HCT116 (cell line): ENCODE results near the gene CCDC158. TPM values are rescaled to one million over a fixed set of nuclear protein-coding genes. Genes with fewer than 3 reads are reported as not detected.

Source experiments
- ATAC-seq: fragments of 200-7000 bp; cut with Tn5 transposase; 2 replicates; pipeline ENCODE4 v1.9.1; 2020; ENCODE audit warnings: mild to moderate bottlenecking, moderate library complexity
- BruUV-seq: library from RNA; stranded (reverse); fragments of 400-500 nt; replicated peaks from 2 replicates; lab custom pipeline; 2021; lab: Mats Ljungman, UMichigan
- CTCF ChIA-PET: fragments of 300-600 bp; sonication (Branson Sonifier 250); formaldehyde crosslinking; loops from one replicate; lab custom pipeline; 2021; ENCODE audit warnings: antibody characterized with exemption; lab: Charles Lee
- POLR2A ChIA-PET: fragments of 300-600, 350-600 bp; sonication (Branson Sonifier 250); formaldehyde crosslinking; loops from one replicate; lab custom pipeline; 2021; ENCODE audit warnings: antibody characterized with exemption; lab: Charles Lee
- RAD21 ChIA-PET, 2 experiments: fragments of 300-600 bp; sonication (Branson Sonifier 250); formaldehyde crosslinking; loops; one replicate each; lab custom pipeline; 2023; ENCODE audit warnings: low total read pairs in 2 of 2; ENCODE audit not compliant: uncharacterized antibody in 2 of 2, unreplicated experiment in 2 of 2, low non-redundant PET in 1 of 2; lab: Charles Lee
- DNase-seq: peaks from one replicate; pipeline ENCODE4 v3.0.0-alpha.2; 2010; ENCODE audit warnings: low read depth, low spot score
- H2AFZ ChIP-seq: fragments of 200-600 bp; shearing (Covaris generic), sonication (generic); 2 replicates; pipeline ENCODE4 v1.6.1; 2017; ENCODE audit warnings: low read depth, mixed run types, mixed read lengths, antibody characterized with exemption, low read length; ENCODE audit not compliant: poor library complexity, severe bottlenecking
- H3K27ac ChIP-seq: 2 replicates; pipeline ENCODE4 v1.5.1; 2012; ENCODE audit warnings: low read depth, low read length
- H3K27me3 ChIP-seq: fragments of 200-600 bp; sonication (generic); 2 replicates; pipeline ENCODE4 v1.6.1; 2016; ENCODE audit warnings: mixed run types, low read length, mixed read lengths; ENCODE audit not compliant: insufficient read depth
- H3K36me3 ChIP-seq, 2 experiments: fragments of 200-500 bp in 1 of 2; fragments of 200-600 bp in 1 of 2; sonication (Bioruptor generic) in 1 of 2; sonication (generic) in 1 of 2; 2 replicates each; pipeline versions ENCODE4 v1.5.1 to v1.6.1; 2014 to 2016; ENCODE audit warnings: low read length in 2 of 2, inconsistent platforms in 1 of 2, mixed read lengths in 1 of 2, mixed run types in 1 of 2; ENCODE audit not compliant: insufficient read depth in 2 of 2, control insufficient read depth in 1 of 2
- H3K4me1 ChIP-seq, 2 experiments: fragments of 200-600 bp in 1 of 2; sonication (generic) in 1 of 2; 2 replicates each; pipeline versions ENCODE4 v1.5.1 to v1.6.1; 2012 to 2017; ENCODE audit warnings: low read length in 2 of 2, inconsistent platforms in 1 of 2, mild to moderate bottlenecking in 1 of 2, mixed read lengths in 1 of 2, mixed run types in 1 of 2, moderate library complexity in 1 of 2; ENCODE audit not compliant: insufficient read depth in 2 of 2, control insufficient read depth in 1 of 2
- H3K4me2 ChIP-seq: fragments of 200-600 bp; sonication (generic); 2 replicates; pipeline ENCODE4 v1.6.1; 2017; ENCODE audit warnings: mixed run types, low read length, mixed read lengths
- H3K4me3 ChIP-seq, 2 experiments: fragments of 200-600 bp in 1 of 2; sonication (generic) in 1 of 2; replicated peaks in 1 of 2; 2 replicates each; pipeline ENCODE4 v1.5.1; 2011 to 2016; ENCODE audit warnings: low read length in 2 of 2, control low read depth in 1 of 2, low read depth in 1 of 2, mild to moderate bottlenecking in 1 of 2, mixed read lengths in 1 of 2, mixed run types in 1 of 2
- H3K79me2 ChIP-seq: fragments of 200-600 bp; sonication (generic); 2 replicates; pipeline ENCODE4 v1.6.1; 2017; ENCODE audit warnings: mild to moderate bottlenecking, mixed run types, low read length, moderate library complexity, mixed read lengths; ENCODE audit not compliant: insufficient read depth
- H3K9ac ChIP-seq: fragments of 200-600 bp; sonication (generic); 2 replicates; pipeline ENCODE4 v1.6.1; 2016; ENCODE audit warnings: low read length, mixed read lengths
- H3K9me2 ChIP-seq: fragments of 200-600 bp; sonication (generic), shearing (Covaris generic); 2 replicates; pipeline ENCODE4 v1.6.1; 2017; ENCODE audit warnings: mixed run types, mild to moderate bottlenecking, moderate library complexity; ENCODE audit not compliant: insufficient read depth
- H3K9me3 ChIP-seq, 2 experiments: fragments of 200-500 bp in 1 of 2; fragments of 200-600 bp in 1 of 2; sonication (Bioruptor generic) in 1 of 2; sonication (generic) in 1 of 2; 2 replicates each; pipeline ENCODE4 v1.6.1; 2014 to 2017; ENCODE audit warnings: low read length in 2 of 2, mixed read lengths in 2 of 2, inconsistent platforms in 1 of 2, low read depth in 1 of 2, mild to moderate bottlenecking in 1 of 2, mixed run types in 1 of 2, moderate library complexity in 1 of 2; ENCODE audit not compliant: control insufficient read depth in 1 of 2, insufficient read depth in 1 of 2
- H4K20me1 ChIP-seq: fragments of 200-600 bp; sonication (generic), shearing (Covaris generic); 2 replicates; pipeline ENCODE4 v1.6.1; 2017; ENCODE audit warnings: mixed run types, mild to moderate bottlenecking, moderate library complexity; ENCODE audit not compliant: insufficient read depth
- CEBPB ChIP-seq: IDR thresholded peaks from 2 replicates; pipeline ENCODE4 v1.6.1; 2012; ENCODE audit warnings: low read depth
- CTCF ChIP-seq, 3 experiments: fragments of 200-600 bp in 1 of 3; sonication (generic) in 1 of 3; IDR thresholded peaks in 2 of 3; conservative IDR thresholded peaks in 1 of 3; 2 replicates each; pipeline ENCODE4 v1.5.1; 2012 to 2017; ENCODE audit warnings: low read depth in 2 of 3, low read length in 2 of 3, antibody characterized with exemption in 1 of 3, borderline replicate concordance in 1 of 3, control low read depth in 1 of 3, mild to moderate bottlenecking in 1 of 3, mixed read lengths in 1 of 3, mixed run types in 1 of 3, moderate library complexity in 1 of 3; ENCODE audit not compliant: insufficient read depth in 1 of 3
- EGR1 ChIP-seq: IDR thresholded peaks from 2 replicates; pipeline ENCODE4 v1.6.1; 2012; ENCODE audit warnings: low read depth
- ELF1 ChIP-seq: IDR thresholded peaks from 2 replicates; pipeline ENCODE4 v1.6.1; 2012; ENCODE audit warnings: low read depth, borderline replicate concordance
- EZH2phosphoT487 ChIP-seq: fragments of 200-600 bp; IDR thresholded peaks from 2 replicates; pipeline ENCODE4 v1.6.1; 2018; ENCODE audit warnings: antibody characterized with exemption, borderline replicate concordance
- JUND ChIP-seq: IDR thresholded peaks from 2 replicates; pipeline ENCODE4 v1.6.1; 2012
- MAX ChIP-seq: IDR thresholded peaks from 2 replicates; pipeline ENCODE4 v1.6.1; 2012
- POLR2A ChIP-seq: IDR thresholded peaks from 2 replicates; pipeline ENCODE4 v1.7.0; 2011; ENCODE audit warnings: borderline replicate concordance; ENCODE audit not compliant: insufficient read depth, insufficient read length; ENCODE audit errors: extremely low read depth
- POLR2AphosphoS5 ChIP-seq: IDR thresholded peaks from 2 replicates; pipeline ENCODE4 v1.6.1; 2011; ENCODE audit warnings: mild to moderate bottlenecking, low read depth, low read length, moderate library complexity
- SRF ChIP-seq: IDR thresholded peaks from 2 replicates; pipeline ENCODE4 v1.6.1; 2012; ENCODE audit warnings: low read depth
- ZNF274 ChIP-seq: fragments of 200-500 bp; sonication (Bioruptor generic); IDR thresholded peaks from 2 replicates; pipeline ENCODE4 v1.6.1; 2014; ENCODE audit warnings: mild to moderate bottlenecking, low read depth, low read length, inconsistent platforms
- intact Hi-C: fragments of 100-400 bp; cut with micrococcal nuclease; formaldehyde crosslinking; loops from 2 replicates; pipeline ENCODE4 v1.10.0; 2022
- total RNA-seq: library from RNA; stranded (reverse); gene quantifications from one replicate; pipeline ENCODE4 v1.2.1, GENCODE V29; 2021; ENCODE audit not compliant: unreplicated experiment
- TF ChIP-seq, protein P1 (sequence below): IDR thresholded peaks from 2 replicates; pipeline ENCODE4 v1.6.1; 2012

CCDC158 gene
- total RNA-seq, 1 experiment from 2014 or later = not detected

DNA sequence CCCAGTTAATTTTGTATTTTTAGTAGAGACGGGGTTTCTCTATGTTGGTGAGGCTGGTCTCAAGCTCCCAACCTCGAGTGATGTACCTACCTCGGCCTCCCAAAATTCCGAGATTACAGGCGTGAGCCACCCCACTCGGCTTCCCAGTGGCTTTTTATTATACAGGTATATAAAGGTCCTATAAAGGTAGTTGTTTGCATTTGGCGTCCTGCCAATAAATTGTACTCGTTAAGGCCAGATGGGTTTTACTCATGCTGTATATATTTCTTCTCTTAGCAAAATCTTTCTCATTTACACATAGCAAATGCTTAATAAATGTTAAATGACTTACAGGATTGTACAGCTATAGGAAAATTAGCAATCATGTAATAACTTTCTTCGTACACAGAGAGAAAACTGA, 20.9 kb upstream of the CCDC158 start (continued):
- TF ChIP-seq MAX = no peak
- no peak for TF ChIP-seq SRF

GRCh38 chr4:76439491-76439890, 18.6 kb upstream of the CCDC158 start:
- H2AFZ ChIP-seq = no peak overlapping the region
- no peaks in the 10 kb centered on the region for H3K79me2 ChIP-seq
- ATAC-seq (no peak), DNase-seq (no peak)
- RAD21 ChIA-PET = no interaction called here
- no peaks in the 10 kb centered on the region for H3K27me3 ChIP-seq
- BruUV-seq = no TSS peak
- TF ChIP-seq ELF1 = no peak
- TF ChIP-seq JUND = no peak
- no peak for TF ChIP-seq POLR2AphosphoS5
- TF ChIP-seq, protein P1, sequence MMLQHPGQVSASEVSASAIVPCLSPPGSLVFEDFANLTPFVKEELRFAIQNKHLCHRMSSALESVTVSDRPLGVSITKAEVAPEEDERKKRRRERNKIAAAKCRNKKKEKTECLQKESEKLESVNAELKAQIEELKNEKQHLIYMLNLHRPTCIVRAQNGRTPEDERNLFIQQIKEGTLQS = no peak
- TF ChIP-seq CEBPB = no peak
- no peak for TF ChIP-seq ZNF274
- TF ChIP-seq POLR2A = no peak
- TF ChIP-seq EZH2phosphoT487 = no peak
- no peak for TF ChIP-seq CTCF (IDR thresholded peaks at IDR 0.05 in 2 of 3, conservative IDR thresholded peaks at IDR 0.05 in 1 of 3; ENCODE audit: borderline replicate concordance in 1 of 3, insufficient read depth in 1 of 3, low read depth in 2 of 3, low read length in 2 of 3)
- no peak for TF ChIP-seq EGR1
- H3K27ac ChIP-seq = no peak overlapping the region
- H3K4me2 ChIP-seq = no peak overlapping the region
- H3K4me3 ChIP-seq = no peak overlapping the region
- no peaks in the 10 kb centered on the region for H3K36me3 ChIP-seq
- H3K9me2 ChIP-seq = no peaks in the 10 kb centered on the region
- CTCF ChIA-PET = no interaction called here
- H3K9me3 ChIP-seq = no peaks in the 10 kb centered on the region
- POLR2A ChIA-PET = no interaction called here
- peaks cover 0 to 13% of the 10 kb centered on the region in 2 experiments; a peak in 3 of 4 replicates for H3K4me1 ChIP-seq
- H4K20me1 ChIP-seq = no peaks in the 10 kb centered on the region
- intact Hi-C loops = loop anchor here (5.0 kb wide), 1 partner anchor 48 kb away; no protein-coding TSS in a partner anchor
- H3K9ac ChIP-seq = no peak overlapping the region
